ENCODE results near the gene PPDPF. TPM values are rescaled to one million over a fixed set of nuclear protein-coding genes. Genes with fewer than 3 reads are reported as not detected.

The PPDPF gene
- total RNA-seq, 4 donors from 2014 or later = 142 to 613 (median 338) TPM

DNA sequence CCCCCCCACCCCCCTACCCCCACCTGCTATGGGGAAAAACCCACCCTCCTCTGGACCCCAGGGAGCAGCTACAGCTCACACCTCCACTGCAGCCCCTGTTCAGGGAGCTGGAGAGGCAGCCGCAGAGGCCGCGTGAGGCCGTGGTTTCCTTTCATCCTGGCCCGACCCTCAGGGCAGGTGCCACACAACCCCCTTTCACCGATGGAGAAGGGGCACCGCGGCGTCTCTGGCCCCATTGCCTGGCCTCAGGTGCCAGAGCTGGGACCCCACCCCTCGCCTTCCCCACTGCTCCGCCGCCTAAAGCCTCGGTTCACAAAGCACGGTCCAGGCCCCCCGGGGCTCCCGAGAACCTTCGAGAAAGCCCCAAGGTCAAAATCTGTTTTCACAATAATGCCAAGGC is 36.3 kb upstream of the PPDPF start:
- DNase-seq = no peak
- peaks cover 0 to 5% (median 0%) of the 10 kb centered on the region in 3 donors for H3K4me1 ChIP-seq
- H3K4me3 ChIP-seq = no peak overlapping the region
- WGBS, 2 donors = 43 to 57% methylated on average over 4 to 6 of the region's 17 CpGs
- H3K9me3 ChIP-seq = no peaks in the 10 kb centered on the region
- no peaks in the 10 kb centered on the region for H3K36me3 ChIP-seq
- peaks cover 0 to 100% (median 12%) of the 10 kb centered on the region in 4 donors for H3K27me3 ChIP-seq
- TF ChIP-seq, protein P1, sequence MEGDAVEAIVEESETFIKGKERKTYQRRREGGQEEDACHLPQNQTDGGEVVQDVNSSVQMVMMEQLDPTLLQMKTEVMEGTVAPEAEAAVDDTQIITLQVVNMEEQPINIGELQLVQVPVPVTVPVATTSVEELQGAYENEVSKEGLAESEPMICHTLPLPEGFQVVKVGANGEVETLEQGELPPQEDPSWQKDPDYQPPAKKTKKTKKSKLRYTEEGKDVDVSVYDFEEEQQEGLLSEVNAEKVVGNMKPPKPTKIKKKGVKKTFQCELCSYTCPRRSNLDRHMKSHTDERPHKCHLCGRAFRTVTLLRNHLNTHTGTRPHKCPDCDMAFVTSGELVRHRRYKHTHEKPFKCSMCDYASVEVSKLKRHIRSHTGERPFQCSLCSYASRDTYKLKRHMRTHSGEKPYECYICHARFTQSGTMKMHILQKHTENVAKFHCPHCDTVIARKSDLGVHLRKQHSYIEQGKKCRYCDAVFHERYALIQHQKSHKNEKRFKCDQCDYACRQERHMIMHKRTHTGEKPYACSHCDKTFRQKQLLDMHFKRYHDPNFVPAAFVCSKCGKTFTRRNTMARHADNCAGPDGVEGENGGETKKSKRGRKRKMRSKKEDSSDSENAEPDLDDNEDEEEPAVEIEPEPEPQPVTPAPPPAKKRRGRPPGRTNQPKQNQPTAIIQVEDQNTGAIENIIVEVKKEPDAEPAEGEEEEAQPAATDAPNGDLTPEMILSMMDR (IDR thresholded peaks at IDR 0.05) = no peak
- no peak for TF ChIP-seq POLR2A (IDR thresholded peaks at IDR 0.05)
- no peak overlapping the region for H3K27ac ChIP-seq
- intact Hi-C loops (cut with DNase I) = no loop called here

GRCh38 chr20:63484651-63485403 is 35.7 kb upstream of the PPDPF start:
- intact Hi-C loops (cut with DNase I) = no loop called here
- H3K36me3 ChIP-seq = no peaks in the 10 kb centered on the region
- no peak overlapping the region for H3K4me3 ChIP-seq
- no peaks in the 10 kb centered on the region for H3K9me3 ChIP-seq
- peaks cover 0 to 100% (median 12%) of the 10 kb centered on the region in 4 donors for H3K27me3 ChIP-seq
- DNase-seq = no peak
- H3K4me1 ChIP-seq = peaks cover 0 to 5% (median 0%) of the 10 kb centered on the region in 3 donors
- 11 to 29% methylated on average over 2 to 3 of the region's 18 CpGs for WGBS, 2 donors
- no peak overlapping the region for H3K27ac ChIP-seq
- no peak for TF ChIP-seq POLR2A (IDR thresholded peaks at IDR 0.05)
- TF ChIP-seq, protein P1 (IDR thresholded peaks at IDR 0.05) = no peak

DNA sequence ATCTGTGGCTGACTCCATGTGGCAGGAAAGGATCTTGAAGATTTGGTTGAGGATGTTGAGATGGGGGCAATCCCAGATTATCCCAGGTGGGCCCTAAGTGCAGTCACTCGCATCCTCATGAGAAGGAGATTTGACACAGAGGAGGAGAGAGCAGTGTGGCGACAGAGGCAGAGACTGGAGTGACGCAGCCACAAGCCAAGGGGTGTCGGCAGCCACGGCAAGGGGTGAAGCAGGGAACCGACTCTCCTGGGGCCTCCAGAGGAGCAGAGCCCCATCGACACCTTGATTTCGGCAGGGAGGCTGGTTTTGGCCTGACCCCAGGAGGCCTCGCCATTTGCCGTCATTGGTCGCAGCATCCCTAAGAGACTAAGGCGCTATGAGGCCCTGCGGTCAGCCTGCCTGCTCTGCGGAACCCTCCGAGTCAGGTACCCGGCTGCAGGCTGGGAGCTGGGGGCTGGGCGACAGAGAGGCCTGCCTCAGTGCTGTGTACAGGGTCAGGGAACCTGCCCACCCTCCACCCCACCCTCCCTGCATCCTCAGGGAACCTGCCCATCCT is 34.2 kb upstream of the PPDPF start:
- no peak overlapping the region for H3K27ac ChIP-seq
- no peaks in the 10 kb centered on the region for H3K36me3 ChIP-seq
- H3K27me3 ChIP-seq = peaks cover 0 to 100% (median 12%) of the 10 kb centered on the region in 4 donors
- H3K9me3 ChIP-seq = no peaks in the 10 kb centered on the region
- intact Hi-C loops (cut with DNase I) = no loop called here
- peaks cover 0 to 5% (median 0%) of the 10 kb centered on the region in 3 donors for H3K4me1 ChIP-seq
- WGBS, 2 donors = 69 to 89% methylated on average over 7 to 14 of the region's 17 CpGs
- TF ChIP-seq, protein P1 (IDR thresholded peaks at IDR 0.05) = no peak
- no peak for TF ChIP-seq POLR2A (IDR thresholded peaks at IDR 0.05)
- no peak overlapping the region for H3K4me3 ChIP-seq
- no peak for DNase-seq

DNA sequence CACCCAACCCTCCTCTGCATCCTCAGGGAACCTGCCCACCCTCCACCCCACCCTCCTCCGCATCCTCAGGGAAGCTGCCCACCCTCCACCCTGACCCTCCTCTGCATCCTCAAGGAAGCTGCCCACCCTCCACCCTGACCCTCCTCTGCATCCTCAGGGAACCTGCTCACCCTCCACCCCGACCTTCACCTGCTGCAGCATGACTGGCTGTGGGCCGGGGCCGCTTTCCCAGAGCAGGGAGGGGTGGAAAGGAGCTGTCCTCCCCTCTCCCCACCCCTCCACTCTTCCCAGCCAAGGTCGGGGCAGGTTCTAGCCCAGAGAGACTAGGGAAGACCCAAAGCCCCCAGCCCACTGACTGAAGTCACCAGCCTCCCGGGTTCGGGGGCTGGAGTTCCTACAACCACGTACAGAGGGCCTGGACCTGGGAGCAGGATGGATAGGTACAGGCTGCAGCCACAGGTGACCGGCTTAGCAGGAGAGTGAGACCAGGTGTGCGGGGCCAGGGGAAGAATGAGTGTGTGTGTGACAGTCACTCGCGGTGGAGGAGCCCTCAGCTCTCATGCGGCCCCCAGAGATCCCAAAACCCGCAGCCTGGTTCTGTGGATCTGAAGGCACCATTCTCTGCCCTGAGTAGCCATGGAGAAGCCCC is 33.3 kb upstream of the PPDPF start:
- Histone ChIP-seq H3K9me3 (no peaks in the 10 kb centered on the region), H3K4me1 (peaks cover 0 to 5% (median 0%) of the 10 kb centered on the region in 3 donors), H3K27ac (no peak overlapping the region), H3K36me3 (no peaks in the 10 kb centered on the region), H3K4me3 (no peak overlapping the region), H3K27me3 (peaks cover 0 to 93% (median 12%) of the 10 kb centered on the region in 4 donors)
- intact Hi-C loops (cut with DNase I) = no loop called here
- TF ChIP-seq, protein P1 (IDR thresholded peaks at IDR 0.05) = no peak
- TF ChIP-seq POLR2A (IDR thresholded peaks at IDR 0.05) = no peak
- DNase-seq = no peak
- WGBS, 2 donors = 47 to 100% methylated on average over 1 to 10 of the region's 14 CpGs

GRCh38 chr20:63487781-63488241 is 32.8 kb upstream of the PPDPF start:
- WGBS, 2 donors = no CpG with 5 or more reads among the region's 40 CpGs
- DNase-seq = no peak
- H3K36me3 ChIP-seq = no peaks in the 10 kb centered on the region

More at GRCh38 chr20:63487781-63488241, 32.8 kb upstream of the PPDPF start:
- no peak overlapping the region for H3K27ac ChIP-seq
- H3K4me3 ChIP-seq = no peak overlapping the region
- intact Hi-C loops (cut with DNase I) = no loop called here
- peaks cover 0 to 5% (median 0%) of the 10 kb centered on the region in 3 donors for H3K4me1 ChIP-seq
- no peaks in the 10 kb centered on the region for H3K9me3 ChIP-seq
- TF ChIP-seq, protein P1 (IDR thresholded peaks at IDR 0.05) = no peak
- no peak for TF ChIP-seq POLR2A (IDR thresholded peaks at IDR 0.05)
- peaks cover 0 to 87% (median 12%) of the 10 kb centered on the region in 4 donors for H3K27me3 ChIP-seq
